Fibroblast of lung (primary cell): ENCODE results near the gene EDNRA.

Source experiments
- CTCF ChIP-seq, 2 donors: IDR thresholded peaks in 1 of 2; conservative IDR thresholded peaks in 1 of 2; 1 replicate in 1 of 2; 2 replicates in 1 of 2; pipeline ENCODE4 v1.5.1; 2011 to 2012; ENCODE audit warnings: low read length in 2 of 2, control low read depth in 1 of 2, inconsistent platforms in 1 of 2, low read depth in 1 of 2, mild to moderate bottlenecking in 1 of 2
- EZH2 ChIP-seq: IDR thresholded peaks from 2 replicates; pipeline ENCODE4 v1.5.1; 2012; ENCODE audit warnings: low read length, control low read depth, mild to moderate bottlenecking; ENCODE audit errors: missing control alignments

DNA sequence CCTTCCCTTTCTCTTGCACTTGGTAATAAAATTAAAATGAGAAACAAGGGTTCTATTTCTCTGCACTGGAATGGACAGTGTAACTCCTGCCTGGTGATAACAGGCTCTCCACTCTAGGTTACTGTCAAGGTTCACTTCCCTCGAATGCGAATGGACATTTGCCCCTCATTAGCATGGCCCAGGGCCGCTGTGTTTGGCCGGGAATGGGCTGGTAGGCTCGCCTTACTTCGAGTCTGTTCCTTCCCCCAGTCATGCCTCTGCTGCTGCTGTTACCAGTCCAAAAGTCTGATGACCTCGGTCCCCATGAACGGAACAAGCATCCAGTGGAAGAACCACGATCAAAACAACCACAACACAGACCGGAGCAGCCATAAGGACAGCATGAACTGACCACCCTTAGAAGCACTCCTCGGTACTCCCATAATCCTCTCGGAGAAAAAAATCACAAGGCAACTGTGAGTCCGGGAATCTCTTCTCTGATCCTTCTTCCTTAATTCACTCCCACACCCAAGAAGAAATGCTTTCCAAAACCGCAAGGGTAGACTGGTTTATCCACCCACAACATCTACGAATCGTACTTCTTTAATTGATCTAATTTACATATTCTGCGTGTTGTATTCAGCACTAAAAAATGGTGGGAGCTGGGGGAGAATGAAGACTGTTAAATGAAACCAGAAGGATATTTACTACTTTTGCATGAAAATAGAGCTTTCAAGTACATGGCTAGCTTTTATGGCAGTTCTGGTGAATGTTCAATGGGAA lies 61.5 kb downstream of the EDNRA start:
- TF ChIP-seq CTCF (conservative IDR thresholded peaks at IDR 0.05 in 1 of 2, IDR thresholded peaks at IDR 0.05 in 1 of 2; ENCODE audit: low read depth in 1 of 2, low read length in 2 of 2) (no peak), EZH2 (no peak)
